Measurements from ENCODE around the gene MSI2.

DNA sequence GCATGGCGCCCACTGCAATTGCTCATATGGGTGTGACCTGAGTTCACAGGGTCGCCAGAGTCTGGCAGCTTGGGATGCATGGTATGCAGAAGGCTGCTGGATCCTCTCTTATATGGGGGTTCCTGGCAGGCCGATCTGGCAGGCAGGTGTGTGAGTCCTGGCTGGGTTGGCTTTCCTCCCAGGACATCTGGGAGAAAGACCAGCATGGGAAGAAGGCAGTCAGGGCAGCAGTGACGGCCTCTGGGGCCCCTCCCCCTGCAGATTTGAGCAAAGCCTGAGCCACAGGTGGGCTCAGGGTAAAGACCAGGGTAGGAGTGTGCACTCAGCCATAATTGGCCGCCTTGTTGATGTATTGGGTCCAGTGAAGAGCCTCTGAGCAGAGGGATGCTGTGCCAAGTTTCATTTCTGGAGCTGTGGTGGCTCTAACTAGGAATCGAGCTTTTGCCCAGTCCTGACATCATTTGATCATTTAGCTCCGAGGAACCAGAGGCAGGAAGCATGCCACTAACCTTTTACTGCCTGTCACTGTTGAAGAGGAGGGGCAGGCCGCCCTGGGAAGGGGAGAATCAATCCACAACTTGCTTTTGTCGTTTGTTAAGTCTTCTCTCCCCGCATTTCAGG, 314.5 kb downstream of the MSI2 start:
- no peak for TF ChIP-seq CTCF (conservative IDR thresholded peaks at IDR 0.05; ENCODE audit: low read length)
- no peak for TF ChIP-seq EZH2phosphoT487 (IDR thresholded peaks at IDR 0.05; ENCODE audit: borderline replicate concordance, low read depth, low read length)
